H1 (cell line): ENCODE data around the gene CELF4.

Experiments used
- BCL11A ChIP-seq, 2 experiments: IDR thresholded peaks; one replicate each; pipeline ENCODE4 v1.6.1; 2011; ENCODE audit warnings: low read depth in 2 of 2, low read length in 2 of 2, mild to moderate bottlenecking in 2 of 2
- CEBPB ChIP-seq: IDR thresholded peaks from 2 replicates; pipeline ENCODE4 v1.6.1; 2012; ENCODE audit warnings: low read depth, low read length
- CHD2 ChIP-seq: IDR thresholded peaks from 2 replicates; pipeline ENCODE4 v1.6.1; 2012; ENCODE audit warnings: low read length, improper control_type of control experiment
- CREB1 ChIP-seq: IDR thresholded peaks from 2 replicates; pipeline ENCODE4 v1.6.1; 2012; ENCODE audit warnings: inconsistent platforms
- EGR1 ChIP-seq: IDR thresholded peaks from 2 replicates; pipeline ENCODE4 v1.6.1; 2011; ENCODE audit warnings: low read depth, low read length, borderline replicate concordance
- FOSL1 ChIP-seq: IDR thresholded peaks from 2 replicates; pipeline ENCODE4 v1.6.1; 2011; ENCODE audit warnings: mild to moderate bottlenecking, low read depth, low read length, moderate library complexity; ENCODE audit not compliant: insufficient read depth
- JUND ChIP-seq: IDR thresholded peaks from 2 replicates; pipeline ENCODE4 v1.6.1; 2011; ENCODE audit warnings: mild to moderate bottlenecking, improper control_type of control experiment, low read length
- POLR2A ChIP-seq, 2 experiments: IDR thresholded peaks; 1 replicate in 1 of 2; 2 replicates in 1 of 2; pipeline ENCODE4 v1.6.1; 2011; ENCODE audit warnings: low read depth in 2 of 2, low read length in 2 of 2, mild to moderate bottlenecking in 2 of 2; ENCODE audit errors: control extremely low read depth in 1 of 2
- TCF12 ChIP-seq: IDR thresholded peaks from 2 replicates; pipeline ENCODE4 v1.6.1; 2011; ENCODE audit warnings: low read depth, mild to moderate bottlenecking, low read length
- ZNF274 ChIP-seq: IDR thresholded peaks from 2 replicates; pipeline ENCODE4 v1.7.0; 2012; ENCODE audit warnings: low read length, borderline replicate concordance; ENCODE audit errors: extremely low read depth
- TF ChIP-seq, protein P1 (sequence below), 3 experiments: IDR thresholded peaks; 1 replicate in 2 of 3; 2 replicates in 1 of 3; pipeline versions ENCODE4 v1.5.1 to v1.6.1; 2011; ENCODE audit warnings: low read length in 3 of 3, mild to moderate bottlenecking in 3 of 3, inconsistent platforms in 2 of 3, low read depth in 1 of 3, moderate library complexity in 1 of 3; ENCODE audit not compliant: insufficient read depth in 1 of 3; ENCODE audit errors: control extremely low read depth in 1 of 3
- TF ChIP-seq, protein P2 (sequence below): IDR thresholded peaks from 2 replicates; pipeline ENCODE4 v1.6.1; 2012; ENCODE audit warnings: inconsistent platforms

DNA sequence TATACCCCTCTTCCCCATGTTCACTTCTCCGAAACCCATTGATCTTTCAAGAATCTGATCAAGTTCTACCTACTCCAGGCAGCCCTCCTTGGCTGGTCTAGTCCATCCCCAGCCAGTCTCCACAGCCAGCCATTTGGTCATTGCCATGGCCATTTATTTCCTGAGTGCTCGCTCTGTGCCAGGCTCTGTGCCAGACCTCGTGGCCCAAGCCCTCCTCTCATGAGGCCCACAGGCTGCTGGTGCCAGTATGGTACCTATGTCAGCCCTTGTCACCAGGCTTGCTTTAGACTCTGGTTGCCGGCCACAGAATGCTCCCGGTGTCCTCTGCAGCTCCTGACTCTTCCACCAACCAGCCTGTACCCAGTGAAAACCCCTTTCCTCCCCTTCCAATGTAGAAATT lies 78.8 kb downstream of the CELF4 start:
- TF ChIP-seq, protein P1, sequence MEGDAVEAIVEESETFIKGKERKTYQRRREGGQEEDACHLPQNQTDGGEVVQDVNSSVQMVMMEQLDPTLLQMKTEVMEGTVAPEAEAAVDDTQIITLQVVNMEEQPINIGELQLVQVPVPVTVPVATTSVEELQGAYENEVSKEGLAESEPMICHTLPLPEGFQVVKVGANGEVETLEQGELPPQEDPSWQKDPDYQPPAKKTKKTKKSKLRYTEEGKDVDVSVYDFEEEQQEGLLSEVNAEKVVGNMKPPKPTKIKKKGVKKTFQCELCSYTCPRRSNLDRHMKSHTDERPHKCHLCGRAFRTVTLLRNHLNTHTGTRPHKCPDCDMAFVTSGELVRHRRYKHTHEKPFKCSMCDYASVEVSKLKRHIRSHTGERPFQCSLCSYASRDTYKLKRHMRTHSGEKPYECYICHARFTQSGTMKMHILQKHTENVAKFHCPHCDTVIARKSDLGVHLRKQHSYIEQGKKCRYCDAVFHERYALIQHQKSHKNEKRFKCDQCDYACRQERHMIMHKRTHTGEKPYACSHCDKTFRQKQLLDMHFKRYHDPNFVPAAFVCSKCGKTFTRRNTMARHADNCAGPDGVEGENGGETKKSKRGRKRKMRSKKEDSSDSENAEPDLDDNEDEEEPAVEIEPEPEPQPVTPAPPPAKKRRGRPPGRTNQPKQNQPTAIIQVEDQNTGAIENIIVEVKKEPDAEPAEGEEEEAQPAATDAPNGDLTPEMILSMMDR (IDR thresholded peaks at IDR 0.05; ENCODE audit: control extremely low read depth in 1 of 3, insufficient read depth in 1 of 3, low read depth in 1 of 3, low read length in 3 of 3): no peak
- TF ChIP-seq CEBPB (no peak), POLR2A (IDR thresholded peaks at IDR 0.05; ENCODE audit: control extremely low read depth in 1 of 2, low read depth in 2 of 2, low read length in 2 of 2) (no peak), TCF12 (no peak), ZNF274 (no peak), CREB1 (no peak), FOSL1 (no peak), EGR1 (no peak), CHD2 (no peak), JUND (no peak), BCL11A (IDR thresholded peaks at IDR 0.05; ENCODE audit: low read depth in 2 of 2, low read length in 2 of 2) (no peak)
- TF ChIP-seq, protein P2, sequence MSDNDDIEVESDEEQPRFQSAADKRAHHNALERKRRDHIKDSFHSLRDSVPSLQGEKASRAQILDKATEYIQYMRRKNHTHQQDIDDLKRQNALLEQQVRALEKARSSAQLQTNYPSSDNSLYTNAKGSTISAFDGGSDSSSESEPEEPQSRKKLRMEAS: no peak
